HG03159 (cell line): ENCODE measurements around the gene SPATA32.

Source experiments
- ATAC-seq: cut with Tn5 transposase; IDR thresholded peaks from one replicate; pipeline ENCODE4 v1.9.1; 2021; ENCODE audit warnings: mild to moderate bottlenecking, moderate library complexity; ENCODE audit not compliant: unreplicated experiment

Gene SPATA32

DNA sequence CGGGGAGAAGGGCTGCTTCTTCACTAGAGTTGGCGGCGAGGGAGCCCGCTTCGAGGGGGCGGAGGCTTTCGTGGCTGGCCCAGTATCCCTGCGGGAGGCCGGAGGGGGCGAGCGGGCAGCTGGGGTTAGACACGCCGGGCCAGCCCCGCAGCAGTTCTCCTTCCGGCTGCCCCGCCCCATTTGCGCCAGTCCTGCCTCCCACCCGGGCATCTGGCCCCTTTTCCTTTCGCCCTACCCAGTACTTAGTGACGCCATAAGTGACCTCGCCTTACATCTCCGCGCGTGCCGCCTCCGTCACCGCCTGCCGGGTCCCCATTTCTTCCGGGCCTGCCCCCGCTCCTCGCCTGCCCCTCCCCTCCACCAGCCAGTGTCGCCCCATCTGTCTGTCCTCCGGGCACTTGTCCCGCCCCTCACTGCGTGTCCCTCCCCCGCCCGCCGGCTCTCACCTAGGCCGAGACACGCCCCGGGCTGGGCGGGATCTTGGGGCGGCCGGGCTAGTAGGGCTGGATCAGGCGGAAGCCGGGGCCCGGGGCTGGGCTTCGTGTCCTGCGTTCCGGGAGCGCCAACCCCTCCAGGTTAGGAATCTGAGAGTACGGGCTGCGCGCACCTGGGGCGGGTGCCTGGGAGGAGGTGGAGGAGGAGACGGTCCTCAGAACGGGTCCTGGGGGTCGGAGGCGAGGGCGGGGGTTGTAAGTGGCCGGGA is 14.3 kb downstream of the SPATA32 start:
- peak; percentile 73 for ATAC-seq

DNA sequence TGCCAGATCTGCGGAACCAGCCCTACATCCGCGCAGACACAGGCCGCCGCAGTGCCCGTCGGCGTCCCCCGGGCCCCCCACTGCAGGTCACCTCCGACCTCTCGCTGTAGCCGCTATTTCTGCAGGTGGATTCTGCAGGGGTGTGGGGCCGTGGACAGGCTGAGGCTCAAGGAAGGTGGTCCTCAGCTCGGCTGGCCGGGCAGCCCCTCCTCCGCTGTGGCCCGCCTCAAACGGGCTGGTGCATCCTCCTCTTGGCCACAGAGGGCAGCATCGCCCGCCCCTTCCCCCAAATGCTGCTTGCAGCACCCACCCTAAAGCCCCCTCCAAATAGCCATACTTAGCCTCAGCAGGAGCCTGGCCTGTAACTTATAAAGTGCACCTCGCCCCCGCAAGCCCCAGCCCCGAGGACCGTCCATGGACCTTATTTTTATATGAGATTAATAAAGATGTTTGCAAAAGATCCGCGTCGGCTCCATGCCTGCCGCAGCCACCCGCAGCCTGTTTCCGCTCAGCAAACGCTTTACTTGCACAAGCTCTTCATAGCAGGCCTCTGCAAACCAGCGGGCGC is 14.9 kb downstream of the SPATA32 start:
- ATAC-seq: no peak

DNA sequence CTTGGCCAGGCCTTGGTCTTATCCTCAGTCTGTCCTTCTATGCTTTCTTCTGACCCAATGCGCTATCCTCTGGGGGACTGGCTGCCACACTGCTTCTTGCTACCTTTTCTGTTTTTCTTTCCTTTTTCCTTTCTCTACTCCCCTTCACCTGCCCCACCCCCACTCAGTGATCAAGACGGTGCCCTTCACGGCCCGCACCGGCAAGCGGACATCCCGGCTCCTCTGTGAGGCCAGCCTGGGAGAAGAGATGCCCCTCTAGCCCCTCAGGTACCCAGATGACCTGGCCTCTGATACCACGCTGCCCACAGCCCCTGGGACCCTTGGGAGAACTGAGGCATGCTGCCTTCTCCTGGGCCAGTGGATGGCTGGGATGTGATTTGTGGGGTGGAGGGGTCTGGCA is 15.6 kb downstream of the SPATA32 start:
- ATAC-seq: no peak

DNA sequence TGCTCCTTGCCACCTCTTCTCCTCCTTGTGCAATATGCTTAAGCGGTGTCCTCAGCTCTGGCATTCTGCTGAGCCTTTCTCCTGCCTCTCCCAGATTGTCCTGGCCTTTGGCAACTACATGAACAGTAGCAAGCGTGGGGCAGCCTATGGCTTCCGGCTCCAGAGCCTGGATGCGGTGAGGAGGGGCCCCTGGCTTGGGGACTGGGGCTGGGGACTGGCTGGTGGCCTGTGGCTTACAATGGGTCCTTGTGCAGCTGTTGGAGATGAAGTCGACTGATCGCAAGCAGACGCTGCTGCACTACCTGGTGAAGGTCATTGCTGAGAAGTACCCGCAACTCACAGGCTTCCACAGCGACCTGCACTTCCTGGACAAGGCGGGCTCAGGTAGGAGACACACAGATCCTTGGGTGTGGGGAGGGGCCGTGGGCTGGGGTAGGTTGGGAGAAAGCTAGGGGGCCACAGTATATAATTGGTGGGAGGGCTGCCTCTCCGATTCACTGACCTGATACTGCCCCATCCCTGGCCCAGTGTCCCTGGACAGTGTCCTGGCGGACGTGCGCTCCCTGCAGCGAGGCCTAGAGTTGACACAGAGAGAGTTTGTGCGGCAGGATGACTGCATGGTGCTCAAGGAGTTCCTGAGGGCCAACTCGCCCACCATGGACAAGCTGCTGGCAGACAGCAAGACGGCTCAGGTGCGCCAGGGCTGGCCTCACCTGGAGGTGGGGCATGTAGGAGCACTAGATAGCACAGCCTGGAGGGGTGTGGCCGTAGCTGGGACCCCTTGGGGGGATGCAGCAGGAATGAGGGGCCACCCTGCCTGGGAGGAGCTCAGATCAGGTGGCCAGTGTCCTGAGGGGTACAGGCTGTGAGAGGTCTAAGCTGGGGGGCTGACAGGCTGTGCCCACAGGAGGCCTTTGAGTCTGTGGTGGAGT is 16.9 kb downstream of the SPATA32 start:
- ATAC-seq: no peak

DNA sequence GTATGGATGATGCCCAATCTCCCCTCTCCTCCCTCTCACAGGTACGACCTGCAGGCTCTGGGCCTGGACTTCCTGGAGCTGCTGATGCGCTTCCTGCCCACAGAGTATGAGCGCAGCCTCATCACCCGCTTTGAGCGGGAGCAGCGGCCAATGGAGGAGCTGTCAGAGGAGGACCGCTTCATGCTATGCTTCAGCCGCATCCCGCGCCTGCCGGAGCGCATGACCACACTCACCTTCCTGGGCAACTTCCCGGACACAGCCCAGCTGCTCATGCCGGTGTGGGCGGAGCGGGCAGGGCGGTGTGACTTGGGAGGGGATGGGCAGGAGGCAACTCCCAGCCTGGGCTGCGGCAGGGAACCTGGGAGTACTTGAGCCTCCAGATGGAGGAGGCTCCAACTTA is 18.1 kb downstream of the SPATA32 start:
- ATAC-seq: no peak

DNA sequence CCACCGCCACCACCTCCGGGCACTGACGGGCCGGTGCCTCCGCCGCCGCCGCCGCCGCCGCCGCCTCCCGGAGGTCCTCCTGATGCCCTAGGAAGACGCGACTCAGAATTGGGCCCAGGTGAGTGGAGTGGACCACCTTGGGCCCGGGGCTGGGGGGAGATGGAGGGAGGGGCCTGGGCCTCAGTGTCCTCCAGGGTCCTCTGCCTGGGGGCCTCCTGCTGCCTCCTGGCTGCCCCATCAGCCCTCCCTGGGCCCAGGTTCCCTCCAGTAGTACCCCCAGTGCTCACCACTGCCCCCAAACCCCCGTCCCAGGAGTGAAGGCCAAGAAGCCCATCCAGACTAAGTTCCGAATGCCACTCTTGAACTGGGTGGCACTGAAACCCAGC is 19.9 kb downstream of the SPATA32 start:
- no peak for ATAC-seq

DNA sequence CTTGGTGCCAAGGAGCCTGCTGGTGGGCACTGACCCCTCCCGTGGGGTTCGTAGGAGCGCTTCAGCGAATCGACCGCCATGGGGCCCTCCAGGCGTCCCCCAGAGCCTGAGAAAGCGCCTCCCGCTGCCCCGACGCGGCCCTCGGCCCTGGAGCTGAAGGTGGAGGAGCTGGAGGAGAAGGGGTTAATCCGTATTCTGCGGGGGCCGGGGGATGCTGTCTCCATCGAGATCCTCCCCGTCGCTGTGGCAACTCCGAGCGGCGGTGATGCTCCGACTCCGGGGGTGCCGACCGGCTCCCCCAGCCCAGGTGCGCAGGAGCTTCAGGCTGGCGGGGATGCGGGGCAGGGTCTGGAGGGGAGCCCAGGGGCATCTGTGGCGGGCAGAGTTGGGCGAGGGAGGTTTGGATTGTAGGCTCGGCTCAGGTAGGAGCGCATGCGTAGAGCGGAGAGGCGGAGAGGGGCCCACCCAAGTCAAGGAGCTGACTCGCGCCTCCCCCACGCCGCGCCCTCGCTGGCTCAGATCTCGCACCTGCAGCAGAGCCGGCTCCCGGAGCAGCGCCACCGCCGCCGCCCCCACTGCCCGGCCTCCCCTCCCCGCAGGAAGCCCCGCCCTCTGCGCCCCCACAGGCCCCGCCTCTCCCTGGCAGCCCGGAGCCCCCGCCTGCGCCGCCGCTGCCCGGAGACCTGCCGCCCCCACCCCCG is 20.4 kb downstream of the SPATA32 start:
- no peak for ATAC-seq

DNA sequence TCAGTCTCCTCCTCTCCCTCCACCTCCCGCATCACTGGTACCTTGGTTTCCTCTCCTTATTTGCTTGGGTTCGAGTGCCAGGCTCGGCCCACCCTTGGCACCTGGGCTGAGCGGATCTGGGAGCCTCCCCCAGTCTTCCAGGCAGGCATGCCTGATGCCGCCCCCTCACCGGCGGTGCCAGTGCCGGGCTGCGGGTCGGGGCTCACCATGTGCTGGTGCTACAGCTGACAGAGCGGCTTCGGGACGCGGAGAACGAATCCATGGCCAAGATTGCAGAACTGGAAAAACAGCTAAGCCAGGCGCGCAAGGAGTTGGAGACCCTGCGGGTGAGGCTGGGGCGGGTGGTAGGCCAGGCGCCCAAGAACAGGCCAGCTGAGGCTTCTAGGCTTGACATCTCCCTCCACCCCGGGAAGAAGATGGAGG is 21.0 kb downstream of the SPATA32 start:
- no peak for ATAC-seq

DNA sequence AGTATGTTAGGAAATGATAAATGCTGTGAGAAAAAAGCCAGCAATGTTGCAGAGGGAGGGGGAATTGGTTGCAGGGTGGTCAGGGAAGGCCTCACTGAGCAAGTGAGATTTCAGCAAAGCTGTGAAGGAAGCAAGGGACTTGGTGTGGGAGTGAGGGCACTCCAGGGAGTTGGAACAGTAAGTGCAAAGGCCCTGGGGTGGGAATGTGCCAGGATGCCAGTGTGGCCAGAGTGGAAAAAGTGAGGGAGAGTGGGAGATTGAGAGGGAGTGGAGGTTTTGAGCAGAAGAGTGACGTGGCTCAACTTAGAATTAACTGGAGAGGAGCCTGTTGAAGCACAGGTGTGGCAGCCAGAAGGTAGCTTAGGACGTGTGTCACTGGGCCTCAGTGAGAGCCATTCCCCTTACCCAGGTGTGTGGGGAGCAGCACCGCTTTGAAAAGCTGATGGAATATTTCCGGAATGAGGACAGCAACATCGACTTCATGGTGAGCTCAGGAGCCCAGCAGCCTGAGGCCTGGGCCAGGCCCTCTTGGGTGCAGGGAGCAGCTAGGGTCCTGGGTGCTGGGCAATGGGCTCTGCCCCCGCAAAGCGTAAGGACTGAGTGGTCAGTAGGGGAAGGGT is 23.6 kb downstream of the SPATA32 start:
- no peak for ATAC-seq

DNA sequence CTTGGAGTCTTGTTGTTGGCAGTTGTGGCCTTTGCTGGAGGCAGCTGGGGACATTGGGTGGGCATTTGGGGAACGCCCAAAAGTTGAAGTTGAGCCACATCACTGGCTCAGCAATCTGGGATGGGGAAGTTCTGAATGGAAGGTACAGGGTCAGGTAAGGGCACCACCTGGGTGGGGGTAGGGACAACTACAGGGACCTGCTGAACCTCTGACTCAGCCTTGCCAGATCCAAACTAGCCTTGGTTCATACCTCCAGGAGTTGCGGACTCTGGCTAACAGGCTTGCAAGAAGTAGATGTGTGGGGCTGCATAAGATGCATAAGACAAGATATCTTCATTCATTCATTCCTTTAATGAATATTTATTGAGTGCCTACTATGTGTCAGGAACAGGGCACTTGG is 24.2 kb downstream of the SPATA32 start:
- no peak for ATAC-seq

DNA sequence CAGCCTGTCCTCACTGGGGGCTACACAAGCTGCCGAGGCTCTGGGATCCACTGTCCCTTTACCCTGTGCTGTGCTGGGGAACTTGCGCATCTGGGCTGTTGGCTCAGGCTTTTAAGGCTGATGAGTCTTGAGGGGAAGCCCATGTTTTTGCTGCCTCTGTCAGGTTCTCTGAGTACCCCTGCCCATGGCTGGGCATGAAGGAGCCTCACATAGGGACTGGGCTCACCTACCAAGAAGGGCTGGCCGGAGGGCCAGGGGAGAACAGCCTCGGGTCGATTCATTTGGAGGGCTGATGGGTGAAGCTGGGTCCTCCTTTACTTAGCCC is 25.6 kb downstream of the SPATA32 start:
- ATAC-seq: no peak

DNA sequence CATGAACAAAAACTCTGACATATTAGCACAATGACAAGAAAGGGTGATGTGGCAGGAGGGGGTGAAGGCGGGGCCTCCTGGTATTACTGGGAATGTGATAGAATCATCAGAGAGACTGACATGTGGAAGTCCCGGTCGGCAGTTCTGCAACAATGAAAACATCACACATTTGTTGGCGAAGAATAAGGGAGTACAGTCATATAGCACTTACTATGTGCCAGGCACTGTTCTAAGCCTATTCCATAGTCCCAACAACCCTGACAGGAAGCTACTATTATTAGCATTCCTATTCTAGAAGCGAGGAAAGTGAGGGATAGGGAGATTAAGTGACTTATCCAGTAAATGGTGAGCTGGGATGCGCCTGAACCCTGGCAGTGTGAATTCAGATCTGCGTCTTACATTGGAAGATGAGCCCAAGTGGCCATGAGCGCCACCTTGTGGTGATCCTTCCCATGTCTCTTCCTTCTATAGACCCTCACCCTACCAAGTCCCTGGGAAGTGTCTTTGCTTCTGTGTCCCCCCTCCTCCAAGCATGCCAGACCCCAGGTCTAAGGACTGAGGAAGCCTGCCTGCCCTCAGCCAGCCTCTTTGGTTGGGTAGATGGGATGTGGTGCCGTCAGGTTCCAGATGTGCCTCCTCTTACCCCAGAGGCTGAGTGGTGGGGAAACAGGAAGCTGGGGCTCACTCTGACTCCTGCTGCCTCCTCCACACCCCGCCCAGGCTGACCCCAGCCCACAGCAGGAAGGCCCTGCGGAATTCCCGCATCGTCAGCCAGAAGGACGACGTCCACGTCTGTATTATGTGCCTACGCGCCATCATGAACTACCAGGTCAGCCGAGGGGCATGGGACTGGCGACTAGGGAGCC is 26.2 kb downstream of the SPATA32 start:
- ATAC-seq: no peak

DNA sequence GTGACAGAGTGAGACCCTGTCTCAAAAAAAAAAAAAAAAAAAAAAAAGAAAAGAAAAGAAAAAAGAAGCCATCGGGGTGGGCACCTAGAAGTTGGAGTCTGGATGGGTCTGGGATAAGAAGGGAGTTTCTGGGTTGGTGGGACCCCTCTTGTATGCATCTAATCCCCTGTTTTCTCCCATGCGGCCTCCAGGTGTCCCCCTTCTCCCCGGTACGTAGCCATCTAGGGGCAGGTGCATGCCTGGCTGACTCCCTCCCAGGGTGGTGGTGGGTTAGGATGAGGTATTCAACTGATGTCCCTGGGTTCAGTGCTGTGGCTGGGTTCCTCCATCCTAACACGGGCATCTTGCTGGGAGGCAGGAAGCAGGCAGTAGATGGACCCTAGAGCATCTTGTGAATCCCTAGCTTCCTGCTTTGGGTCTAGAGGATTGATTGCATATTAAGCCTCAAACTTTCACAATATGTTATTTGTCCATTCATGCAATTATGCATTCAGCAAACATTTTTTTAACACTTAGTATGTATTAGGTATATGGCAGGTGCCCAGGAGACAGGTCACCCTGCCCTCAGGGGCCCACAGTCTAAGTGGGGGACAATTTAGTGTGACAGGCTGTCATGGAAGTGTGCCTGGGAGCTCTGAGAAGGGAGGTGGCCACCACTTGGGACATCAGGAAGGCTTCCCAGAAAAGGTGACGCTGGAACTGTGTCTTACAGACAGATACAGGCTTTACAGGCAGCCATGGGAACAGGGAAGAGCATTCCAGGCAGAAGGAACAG is 27.1 kb downstream of the SPATA32 start:
- ATAC-seq: no peak

DNA sequence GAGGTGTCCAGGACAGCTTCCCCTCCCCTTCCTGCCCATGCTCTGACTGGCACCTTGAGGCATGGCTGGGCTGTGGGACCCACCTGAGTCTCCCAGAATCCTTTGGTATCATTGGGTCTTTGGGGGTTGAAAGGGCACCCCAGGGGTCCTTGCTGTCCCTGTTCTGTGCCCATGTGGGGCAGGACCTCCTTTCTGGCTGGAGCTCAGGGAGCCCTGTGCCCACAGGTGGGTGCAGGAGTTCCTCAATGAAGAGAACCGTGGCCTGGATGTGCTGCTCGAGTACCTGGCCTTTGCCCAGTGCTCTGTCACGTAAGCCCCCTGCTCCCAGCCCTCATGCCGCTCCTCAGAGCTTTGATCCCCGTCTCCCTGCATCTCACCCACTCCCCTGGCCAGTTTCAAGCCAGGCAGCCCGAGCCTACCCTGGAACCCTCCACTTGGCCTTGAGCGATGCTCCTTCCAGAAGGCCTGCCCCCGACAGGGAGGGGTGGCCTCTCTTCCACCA is 28.4 kb downstream of the SPATA32 start:
- ATAC-seq: no peak

DNA sequence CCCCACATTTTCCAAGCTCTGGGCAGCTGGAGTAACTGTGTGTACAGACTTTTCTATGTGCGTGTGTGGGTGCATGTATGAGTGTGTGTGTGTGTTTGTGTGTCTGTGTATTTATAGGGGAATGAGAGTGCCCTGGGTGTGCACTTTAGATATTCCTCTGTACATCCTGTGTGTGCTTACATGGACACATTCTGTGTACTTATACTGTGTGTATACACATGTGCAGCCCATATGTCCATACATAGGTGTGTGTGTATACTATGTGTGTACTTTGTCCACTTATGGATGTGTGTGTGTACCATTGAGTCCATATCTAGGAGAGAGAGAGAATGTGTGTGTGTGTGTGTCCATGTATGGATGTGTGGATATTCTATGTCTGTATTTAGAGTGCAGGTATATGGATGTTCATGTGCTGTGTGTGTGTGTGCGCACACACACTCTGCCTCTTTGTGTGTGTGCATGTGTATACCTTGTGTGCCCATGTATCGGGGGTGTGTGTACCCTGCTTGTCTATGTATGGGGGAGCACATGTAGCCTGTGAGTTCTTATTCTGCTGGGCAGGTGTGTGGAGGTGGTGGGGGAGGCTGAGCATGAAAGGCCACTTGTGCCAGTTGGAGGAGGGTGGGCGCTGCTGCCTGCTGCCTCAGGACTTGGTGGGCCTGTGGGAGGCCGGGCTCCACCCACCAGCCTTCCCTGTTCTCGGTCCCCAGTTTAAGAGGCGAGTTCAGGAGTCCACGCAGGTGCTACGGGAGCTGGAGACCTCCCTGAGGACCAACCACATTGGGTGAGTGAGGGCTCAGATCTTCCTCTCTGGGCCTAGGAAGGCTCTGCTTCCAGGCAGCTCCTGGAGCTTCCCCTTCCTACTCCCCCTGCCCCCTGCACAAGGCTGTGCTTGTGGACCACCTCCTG is 29.1 kb downstream of the SPATA32 start:
- no peak for ATAC-seq

DNA sequence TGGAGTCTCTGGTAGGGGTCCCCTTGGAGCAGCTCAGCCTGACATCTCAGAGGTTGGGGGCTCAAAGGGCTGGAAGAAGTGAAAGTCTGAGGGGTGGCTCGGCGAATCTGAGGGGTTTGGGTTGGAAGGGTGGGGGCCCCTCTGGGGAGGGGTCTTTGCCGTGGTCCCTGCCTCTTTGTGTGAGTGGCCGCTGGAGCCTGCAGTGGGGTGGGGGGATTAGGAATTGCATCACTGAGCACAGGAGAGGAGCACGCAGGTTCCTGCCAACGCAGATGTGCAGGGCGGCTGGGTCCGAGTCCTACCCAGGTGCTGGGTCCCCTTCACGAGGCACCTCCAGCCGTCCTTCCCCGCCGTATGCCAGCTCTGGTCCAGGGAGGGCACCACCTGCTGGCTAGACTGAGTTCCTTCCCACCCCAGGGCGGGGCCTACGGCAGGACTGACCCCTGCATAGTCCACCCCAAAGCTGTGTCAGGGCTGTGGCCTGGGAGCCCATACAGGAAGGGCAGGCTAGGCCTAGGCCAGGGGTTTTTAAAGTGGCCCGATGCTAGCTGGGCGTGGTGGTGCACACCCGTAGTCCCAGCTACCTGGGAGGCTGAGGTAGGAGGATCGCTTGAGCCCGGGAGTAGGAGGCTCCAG is 30.3 kb downstream of the SPATA32 start:
- ATAC-seq: no peak

DNA sequence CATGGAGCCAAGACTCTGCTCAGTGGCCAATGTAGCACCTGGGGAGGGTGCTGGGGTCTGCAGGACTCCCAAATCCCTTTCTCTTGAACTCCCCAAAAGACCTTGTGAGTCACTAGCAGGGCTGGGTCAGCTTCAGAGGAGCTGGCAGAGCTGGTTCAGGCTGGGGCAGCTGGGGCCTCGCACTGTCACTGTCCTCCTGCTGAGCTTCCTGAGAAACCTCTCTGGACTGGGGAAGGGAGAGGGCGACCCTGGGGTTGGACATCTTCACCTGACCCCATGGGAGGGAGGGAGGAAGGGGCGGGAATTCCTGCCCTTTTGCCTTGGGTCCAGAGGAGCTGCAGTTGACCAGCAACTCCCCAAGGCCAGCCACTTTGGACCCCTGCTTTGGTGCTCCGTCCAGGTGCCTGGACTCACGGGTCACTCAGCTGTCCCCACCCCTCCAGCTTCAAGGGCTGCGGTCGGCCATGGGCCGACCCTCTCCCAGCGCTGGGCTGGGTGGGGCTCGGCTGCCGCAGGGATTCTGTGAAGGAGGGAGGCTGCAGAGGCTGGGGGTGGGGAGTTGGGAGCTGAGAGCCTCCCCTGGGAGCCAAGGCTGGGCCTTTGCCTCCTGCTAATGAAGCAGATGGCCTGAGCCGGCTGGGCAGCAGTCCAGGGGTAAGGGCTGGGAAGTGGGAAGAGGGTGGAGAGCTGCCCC is 31.0 kb downstream of the SPATA32 start:
- ATAC-seq: no peak
